Activated CD8-positive, alpha-beta memory T cell treated with anti-CD3 and anti-CD28 coated beads for 48 hours (primary cell): ENCODE data around the gene ADIPOR2.

Experiments used
- DNase-seq, 3 experiments: peaks; one replicate each; pipeline ENCODE4 v3.0.0-alpha.2; 2020; ENCODE audit warnings: low read depth in 2 of 3, low spot score in 2 of 3

The ADIPOR2 gene

DNA sequence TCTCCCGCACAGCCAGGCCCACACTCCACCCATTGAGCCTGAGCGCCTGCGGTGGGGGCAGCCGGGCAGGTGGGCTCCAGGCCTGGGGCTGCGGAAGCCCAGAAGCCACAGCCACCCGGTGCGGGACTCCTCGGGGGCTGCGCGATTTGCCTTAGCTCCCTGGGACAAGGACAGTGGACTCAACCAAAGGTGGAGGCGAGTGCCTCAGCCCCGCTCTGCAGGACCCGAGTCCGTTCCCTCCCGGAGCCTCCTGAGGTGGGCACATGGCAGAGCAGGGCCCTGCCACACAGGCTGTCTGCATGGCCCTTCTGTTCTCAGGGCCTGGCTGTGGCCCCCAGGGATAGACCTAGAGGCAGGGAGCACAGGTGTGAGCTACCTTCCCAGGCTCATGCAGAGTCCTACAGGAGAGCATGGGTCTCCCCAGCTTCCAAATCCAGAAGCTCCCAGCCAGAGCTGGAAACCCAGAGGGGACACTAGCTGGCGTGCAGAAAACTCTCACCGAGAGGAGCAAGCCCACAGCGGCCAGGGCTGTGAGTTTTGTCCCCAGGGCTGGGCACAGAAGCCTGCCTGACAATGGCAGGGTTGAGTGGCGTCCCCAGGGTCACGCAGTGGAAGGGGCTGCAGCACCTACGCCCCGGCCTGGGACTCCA is 107.2 kb downstream of the ADIPOR2 start:
- DNase-seq = no peak

DNA sequence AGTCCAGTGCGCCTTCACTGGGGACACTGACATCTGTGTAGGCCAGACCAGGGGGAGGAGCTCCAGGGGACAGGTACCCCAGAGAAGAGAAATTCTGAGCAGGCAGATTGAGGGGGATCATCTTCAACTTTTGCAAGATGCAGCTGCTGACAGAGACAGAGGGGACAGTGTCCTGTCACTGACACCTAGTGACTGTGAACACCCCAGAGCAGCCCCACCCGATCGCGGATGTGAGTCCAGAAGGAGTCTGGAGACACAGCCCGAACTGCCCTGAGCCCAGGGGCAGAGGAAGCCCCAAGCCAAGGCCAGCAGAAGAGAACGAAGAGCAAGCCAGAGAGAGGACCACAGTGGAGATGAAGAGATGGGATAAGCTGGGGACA is 107.8 kb downstream of the ADIPOR2 start:
- DNase-seq = no peak

DNA sequence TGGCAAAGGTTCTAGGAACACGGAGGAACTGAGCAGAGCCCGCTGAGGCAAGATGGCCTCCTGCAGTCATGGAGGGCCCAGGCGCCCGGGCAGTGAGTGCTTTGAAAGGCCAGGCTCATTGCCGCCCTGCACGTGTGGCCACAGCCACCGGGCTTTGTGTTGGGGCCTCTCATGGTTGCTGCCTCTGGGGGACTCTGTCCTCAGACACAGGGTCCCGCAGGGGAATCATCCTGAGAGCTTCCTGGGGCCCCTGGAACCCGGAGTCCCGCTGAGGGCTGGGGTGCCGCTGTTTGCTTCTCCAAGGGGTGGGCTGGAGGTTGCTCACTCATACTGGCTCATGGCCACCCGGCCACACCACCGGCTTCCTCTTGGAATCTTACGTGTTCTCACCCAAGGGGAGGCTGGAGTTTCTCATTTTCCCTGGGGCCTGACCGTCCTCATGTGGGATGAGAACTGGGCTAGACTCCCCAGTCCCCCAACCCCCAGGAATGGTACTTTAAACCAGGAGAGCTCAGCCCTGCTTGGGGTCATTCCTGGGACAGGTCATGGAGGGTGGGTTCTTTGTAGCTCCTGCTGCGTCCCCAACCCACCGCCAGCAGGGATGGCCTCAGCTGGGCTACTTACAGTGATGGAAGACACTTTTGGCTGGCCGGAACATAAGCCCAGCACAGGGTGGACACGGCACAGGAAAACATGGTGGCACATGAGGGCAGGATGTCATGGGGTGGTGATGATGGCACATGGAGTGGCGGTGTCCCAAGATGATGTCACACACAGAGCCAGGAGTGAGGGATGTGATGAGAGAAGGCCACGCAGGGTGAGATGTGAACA is 108.4 kb downstream of the ADIPOR2 start:
- no peak for DNase-seq

DNA sequence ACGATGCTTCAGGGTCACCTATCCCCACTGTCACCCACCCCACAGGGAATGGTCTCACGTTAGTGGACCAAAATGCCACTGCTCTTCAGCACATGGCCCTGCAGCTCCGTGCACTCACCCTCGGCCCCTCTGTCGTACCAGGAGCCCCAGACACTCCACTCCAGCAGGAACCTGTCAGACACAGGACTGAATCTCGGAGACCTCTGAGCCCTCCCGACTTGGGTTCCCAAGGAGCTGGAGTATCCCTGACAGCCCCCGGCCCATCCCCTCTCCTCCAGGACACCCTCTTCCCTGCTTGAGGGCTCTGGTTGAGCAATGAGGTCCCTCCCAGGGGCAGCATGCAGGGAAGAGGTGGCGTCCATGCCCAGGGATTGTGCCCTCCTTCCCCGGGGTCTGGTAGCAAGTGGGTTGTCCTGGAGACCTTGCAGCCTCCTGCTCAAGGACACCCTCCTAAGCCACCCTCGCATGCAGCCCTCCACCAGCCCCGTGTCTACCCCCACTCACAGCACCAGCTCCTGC is 109.1 kb downstream of the ADIPOR2 start:
- no peak for DNase-seq

DNA sequence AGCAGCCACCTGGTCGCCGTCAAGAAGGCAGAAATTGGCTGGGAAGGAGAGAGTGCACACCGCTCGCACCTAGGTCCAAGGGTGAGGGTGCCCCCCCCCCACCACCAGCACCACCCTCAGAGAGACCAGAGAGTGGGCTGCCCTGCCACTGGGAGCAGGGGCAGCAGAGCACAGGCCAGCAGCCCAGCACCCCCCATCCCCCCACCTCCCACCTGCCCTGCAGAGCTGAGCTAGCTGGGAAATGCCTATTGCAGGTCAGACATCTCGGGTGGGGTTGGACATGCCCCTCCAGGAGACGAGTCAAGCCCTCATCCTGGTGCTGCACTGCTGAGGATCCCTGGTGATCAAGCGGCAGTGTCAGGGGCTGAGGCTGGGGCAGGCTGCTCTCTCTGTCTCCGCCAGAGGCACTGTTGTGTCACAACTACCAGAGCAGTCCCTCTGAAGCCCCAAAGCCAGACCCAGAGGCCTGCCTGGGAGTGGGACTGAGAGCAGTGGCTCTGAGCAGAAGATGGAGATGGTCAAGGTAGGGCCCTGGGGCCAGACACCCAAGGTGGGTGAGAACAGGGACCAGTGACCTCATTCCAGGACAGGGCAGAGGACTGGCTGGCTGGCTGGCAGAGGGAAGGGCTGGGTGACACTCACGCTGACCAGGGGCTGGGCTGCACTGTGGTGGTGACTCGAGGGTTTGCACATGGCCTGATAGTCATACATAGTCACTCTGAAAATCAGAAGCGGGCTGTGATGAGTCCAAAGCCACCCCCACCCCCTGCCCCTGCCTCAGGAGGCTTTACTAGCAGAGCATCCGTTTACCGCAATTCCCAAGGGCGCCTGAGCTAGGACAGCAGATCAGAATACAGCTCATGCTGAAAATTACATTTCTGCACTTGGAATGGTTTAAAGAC is 109.8 kb downstream of the ADIPOR2 start:
- DNase-seq = no peak

DNA sequence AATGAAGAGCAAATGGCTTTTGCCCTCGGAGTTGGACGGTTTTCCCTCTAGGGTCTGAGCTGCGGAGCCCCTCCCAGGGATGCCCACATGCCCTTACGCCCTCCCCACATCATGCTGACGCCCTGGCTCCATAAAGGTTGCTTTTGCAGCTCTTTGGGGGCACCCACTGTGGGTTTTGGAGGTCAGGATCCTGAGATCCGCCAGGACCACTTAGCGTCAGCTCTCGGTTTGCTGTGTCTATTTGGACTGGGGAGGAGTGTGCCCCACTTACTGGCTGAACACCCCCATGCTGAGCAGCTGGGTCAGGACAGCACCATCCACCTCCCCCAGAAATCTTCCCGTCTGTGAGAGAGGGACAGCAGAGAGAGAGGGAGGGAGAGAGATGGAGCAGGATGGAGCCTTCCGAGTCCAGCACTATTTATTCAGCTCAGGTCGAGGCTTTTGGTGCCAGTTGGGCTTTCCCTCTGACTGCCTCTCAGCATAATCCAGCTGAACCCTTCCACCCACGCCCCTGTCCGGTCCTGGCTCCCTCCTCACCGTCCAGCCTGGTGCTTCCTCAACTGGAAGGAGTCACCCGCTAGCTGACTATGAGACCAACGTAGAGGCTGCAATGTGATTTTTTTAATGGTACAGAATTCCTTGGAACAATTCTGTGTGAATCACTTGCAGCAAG is 110.6 kb downstream of the ADIPOR2 start:
- no peak for DNase-seq

DNA sequence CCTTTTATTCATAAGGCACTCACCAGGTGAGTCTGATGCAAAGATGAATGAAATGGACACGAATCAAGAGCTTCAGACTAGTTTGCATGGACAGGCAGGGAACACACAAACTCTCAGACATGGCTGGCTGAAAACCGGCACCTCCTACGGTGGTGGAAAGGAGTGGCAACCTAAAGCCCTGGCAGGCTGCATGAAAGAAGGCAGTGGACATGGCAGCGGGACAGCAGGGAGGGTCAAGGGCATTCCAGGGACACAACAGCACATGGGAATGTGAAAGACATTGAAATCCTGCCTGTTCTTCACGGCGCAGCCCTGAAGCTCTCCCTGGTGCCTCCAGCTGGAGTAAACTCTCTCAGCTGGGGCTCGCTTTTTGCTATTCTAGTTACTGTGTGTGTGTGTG is 112.9 kb downstream of the ADIPOR2 start:
- DNase-seq = no peak

DNA sequence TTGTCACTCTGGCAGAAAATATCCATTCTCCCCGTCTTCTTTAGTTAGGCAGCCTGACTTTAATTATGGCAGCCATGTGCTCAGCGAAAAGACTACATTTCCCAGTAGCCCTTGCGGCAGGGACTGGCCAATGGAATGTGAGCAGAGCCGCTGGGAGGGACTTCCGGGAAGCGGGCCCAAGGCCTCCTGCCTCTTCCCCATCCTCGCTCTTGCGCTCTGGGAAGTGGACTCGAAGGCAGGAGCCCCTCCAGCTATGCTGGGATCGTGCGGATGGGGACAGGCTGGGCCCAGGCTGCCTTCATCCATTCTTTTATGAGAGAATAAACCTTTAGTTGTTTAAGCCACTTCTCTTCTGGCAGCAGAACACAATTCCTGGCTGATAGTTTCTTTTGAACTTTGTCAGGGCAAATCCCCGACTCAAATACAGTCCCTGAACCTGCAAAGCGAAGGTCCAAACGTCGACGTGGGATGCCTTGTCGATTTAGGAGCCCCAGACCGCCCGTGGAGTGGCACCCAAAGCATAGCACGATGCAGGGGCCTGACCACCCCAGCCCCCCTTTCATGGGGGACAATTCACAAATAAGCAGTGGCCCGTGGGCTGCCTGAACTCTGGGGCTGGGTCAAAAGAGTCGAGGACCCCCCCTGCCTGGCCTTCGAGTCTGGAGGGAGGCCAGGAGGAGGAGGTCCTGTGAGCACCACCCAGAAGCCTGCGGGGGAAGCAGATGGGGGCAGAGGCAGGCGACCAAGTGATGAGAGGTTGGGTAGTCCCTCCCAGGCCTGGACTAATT is 113.9 kb downstream of the ADIPOR2 start:
- peak; percentile 52 to 61 (median 56) for DNase-seq

DNA sequence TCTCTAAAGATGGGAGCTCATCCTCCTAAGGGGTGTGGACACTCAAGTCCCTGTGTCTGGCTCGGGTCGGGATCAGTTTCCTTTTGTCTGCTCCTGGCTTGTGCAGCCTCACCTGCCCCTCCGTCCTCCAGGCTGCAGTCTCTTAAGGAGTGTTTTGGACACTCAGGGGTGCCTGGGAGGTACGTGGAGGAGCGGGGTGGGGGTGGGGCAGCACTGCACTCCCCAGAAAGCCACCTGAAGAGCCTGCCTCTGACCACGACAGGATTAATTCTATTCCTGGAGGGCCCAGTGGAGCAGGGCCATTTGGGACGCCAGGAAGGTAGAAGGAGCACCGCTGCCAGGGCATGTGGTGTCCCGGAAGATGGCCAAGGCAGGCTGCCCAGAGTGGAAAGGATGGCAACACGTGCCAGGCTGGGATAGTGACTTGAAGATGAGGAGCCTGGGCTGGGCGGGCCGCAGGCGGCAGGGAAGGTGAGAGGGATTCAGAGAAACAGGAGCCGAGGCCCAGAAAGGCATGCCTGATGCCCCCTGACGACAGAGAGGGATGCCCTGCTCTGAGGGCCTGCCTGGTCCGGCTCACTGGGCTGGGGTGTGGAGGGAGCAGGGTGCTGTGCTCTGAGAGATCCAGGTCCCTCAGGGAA is 114.7 kb downstream of the ADIPOR2 start:
- no peak for DNase-seq

DNA sequence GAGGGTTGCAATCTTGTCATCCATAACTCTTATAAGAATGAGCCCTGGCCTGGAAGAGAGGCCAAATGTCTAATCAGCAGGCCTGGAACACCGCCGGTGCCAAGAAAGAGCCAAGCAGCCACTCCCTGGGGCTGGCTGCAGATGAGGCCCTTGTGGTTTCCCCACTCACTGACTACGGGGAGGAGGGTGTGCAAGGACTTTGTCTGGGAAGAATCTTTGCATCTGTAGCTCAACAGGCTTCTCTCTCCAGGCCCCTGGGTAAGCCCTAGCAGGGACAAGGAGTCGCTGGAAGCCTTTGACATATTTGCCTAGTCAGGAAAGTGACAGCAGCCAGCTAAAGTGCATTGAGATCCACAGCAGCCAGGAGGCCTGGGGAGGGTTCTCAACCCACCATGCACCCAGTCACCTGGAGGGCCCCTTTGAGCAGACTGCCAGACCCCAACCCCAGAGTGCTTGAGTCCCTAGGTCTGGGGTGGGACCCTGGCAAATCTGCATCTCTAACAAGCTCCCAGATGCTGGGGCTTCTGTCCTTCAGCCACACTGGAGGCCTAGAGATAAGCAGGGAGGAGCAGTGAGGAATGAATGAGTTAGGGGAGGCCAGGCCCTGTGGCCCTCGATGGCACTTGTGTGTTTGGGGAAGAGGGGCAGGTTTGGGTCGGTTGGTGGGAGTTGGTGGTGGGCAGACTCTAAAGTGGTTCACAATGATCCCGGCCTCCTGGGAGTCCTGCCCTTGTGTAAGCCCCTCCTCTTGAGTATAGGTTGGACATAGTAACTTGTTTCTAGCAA is 115.6 kb downstream of the ADIPOR2 start:
- no peak for DNase-seq

DNA sequence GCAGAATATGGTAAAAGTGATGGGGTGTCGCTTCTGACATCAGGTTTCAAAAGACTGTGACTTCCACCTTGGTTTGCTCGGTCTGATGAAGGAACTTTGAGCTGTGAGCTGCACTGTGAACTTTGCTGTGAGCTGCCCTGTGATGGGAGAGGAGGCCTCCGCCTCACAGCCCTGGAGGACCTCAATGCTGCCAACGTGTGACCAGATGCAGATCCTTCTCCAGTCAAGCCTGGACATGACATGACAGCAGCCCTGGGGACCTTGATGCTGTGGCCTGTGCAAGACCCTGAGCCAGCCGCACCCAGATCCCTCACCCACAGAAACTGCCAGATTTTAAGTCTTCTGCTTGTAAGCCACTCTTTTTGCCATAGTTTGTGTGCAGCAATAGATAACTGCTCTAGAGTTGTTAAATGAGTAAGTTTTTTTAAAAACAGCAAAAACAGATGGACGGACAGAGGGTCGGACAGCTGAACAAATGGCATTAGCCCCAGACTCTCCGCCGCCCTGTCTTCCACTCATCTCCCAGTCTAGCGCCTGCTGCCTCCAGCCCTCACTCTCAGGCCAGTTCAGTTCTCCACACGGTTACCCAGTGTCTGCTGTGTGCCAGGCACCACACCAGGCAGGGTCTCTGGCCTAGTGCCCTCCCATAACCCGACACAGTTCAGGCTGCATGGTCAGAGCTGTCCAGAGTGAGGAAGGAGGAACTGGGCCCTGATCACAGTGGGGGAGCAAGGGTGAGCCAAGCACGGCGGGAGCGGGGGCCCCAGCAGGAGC is 116.4 kb downstream of the ADIPOR2 start:
- no peak for DNase-seq

DNA sequence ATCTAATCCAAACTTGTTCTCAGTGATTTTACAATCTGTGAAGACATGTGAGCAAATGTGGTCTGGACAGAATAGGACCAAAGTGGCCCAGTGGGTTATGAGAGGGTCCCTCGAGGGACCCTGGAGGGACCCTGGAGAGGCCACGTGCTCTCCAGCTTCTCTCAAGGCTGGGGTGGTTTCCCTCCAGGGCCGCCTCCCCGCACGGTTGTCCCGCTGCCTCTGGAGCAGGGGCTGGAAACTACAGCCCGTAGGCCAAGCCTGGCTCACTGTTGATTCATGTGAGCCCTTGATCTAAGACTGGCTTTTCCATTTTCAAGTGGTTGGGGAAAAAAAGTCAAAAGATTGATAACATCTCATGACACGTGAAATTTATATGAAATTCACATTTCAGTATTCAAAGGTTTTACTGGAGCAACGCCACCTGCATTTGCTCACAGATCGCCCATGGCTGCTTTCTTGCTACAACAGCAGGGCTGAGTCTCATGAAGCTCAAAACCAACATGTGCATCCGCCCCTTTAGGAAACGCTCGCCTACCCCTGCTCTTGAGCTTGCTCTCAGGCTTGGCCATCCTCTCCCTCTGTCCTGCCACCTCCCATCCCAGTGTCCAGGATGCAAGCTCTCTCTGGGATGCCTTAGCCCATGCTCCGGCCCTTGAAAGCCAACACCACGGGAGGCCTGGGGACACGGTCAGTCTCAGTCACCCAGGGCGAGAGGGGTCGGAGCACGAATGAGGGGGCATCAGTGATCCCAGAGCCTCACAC is 117.3 kb downstream of the ADIPOR2 start:
- DNase-seq = no peak

DNA sequence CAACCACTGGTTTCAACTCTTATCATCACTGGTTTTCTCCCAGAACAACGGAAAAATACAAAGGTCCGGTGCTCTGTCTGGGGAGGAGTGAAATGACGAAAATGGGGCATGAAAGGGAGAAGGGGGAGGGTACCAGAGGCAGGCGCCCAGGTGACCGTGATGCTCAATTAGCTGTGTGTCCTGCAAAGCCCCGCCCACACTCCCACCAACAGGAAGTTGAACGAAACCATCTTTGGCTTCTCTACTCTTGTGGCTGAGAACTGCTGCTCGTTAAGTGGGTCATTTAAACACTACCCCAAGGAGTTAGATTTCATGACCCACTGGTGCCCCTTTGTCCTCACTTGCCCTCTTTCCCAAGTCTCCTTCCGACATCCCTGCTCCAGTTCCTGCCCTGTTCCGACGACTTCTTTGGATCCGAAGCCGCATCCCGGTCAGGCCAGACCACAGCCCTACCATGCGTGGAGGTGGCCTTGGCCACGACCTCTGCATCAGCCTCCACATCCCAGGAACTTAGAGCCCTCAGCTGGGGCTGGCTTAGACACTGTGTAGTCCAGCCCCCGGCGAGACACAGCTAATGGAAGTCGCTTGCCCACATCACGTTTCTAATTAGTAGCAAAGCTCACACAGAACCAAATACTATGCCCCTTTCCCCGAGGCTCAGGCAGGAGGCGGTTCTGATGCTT is 118.1 kb downstream of the ADIPOR2 start:
- no peak for DNase-seq

DNA sequence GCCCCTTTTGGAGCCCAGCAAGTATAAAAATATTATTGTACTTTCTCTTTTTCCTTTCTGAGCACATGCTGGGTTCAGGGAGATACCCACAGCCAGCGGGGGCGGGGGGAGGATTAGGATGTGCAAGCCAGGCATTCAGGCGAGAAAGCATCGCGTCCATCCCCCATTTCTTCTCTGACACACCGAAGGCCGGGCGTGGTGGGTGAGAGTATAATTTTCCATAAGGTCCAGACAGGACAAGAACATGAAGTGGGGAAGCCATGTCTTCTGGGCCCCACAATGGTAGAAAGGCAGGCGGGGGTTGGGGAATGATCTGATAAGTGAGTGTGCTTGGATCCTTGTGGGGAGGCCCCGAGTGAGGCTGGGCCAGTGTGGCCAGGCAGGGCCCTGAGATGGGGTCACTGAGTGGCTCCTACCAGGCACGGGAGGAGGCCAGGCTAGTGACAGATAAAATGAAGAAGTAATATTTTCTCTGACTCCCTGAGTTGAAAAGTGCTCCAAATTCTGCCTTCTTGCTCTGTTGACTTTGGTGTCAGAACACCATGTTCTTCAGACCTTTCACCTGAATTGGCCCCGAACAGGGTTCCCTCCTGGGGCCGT is 118.8 kb downstream of the ADIPOR2 start:
- DNase-seq = no peak

DNA sequence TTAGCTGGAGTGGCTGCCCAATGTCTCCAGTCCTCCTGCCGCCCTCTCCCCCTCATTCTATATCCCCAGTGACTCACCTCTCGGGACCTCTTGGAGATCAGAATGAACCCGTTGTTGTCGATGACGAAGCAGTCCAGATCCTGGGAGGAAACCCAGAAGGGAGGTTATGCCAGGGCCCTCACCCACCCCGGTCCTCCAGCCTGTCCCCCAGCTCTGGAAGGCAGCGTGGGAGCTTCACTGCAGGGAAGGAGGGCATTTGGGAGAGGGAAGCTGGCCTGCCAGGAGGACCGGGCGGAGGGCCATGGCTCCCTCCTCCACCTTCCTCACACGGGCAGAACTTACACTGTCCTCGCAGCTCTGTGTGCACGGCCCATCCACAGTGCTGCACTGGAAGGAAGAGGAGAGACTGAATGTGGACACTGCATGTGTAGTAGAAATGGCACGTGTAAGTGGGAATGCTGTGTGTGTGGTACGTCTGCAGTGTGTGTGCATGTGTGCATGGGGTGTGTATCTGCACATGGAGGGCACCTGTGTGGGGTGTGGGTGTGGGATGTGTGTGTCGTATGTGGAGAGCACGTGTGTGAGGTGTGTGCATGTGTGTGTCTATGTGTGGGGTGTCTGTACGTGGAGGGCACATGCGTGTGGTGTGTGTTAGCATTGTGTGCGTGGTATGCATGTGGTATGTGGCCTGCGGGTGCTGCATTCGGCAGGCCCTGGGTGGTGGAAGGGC is 119.5 kb downstream of the ADIPOR2 start:
- no peak for DNase-seq

DNA sequence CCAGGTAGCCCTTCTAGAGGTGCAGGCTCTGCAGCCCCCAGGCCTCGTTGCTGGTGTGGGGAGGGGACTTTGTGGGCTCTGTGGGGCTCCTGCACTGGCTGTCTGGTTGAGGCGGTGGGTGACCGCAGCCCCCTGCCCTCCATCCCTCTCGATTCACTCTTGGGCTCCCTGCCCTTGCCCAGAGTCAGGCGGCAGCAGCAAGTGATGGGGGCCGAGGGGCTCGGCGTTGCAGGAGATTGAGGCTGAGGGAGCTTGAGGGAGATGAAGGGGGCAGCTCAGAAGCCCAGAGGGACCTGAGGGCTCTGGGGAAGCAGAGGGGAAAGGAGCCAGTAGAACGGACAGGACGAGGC is 120.0 kb downstream of the ADIPOR2 start:
- DNase-seq = no peak
